NCI-H510A (cell line): ENCODE results near the gene ORM1.
"Not testable (repeated sequence)": the region's sequence is repeated elsewhere in the genome, so short reads cannot be mapped to it uniquely, and the experiment has no call there.

Experiments used
- DNase-seq: peaks from one replicate; lab custom pipeline; 2025; lab: John Stamatoyannopoulos, UW

Gene ORM1

DNA sequence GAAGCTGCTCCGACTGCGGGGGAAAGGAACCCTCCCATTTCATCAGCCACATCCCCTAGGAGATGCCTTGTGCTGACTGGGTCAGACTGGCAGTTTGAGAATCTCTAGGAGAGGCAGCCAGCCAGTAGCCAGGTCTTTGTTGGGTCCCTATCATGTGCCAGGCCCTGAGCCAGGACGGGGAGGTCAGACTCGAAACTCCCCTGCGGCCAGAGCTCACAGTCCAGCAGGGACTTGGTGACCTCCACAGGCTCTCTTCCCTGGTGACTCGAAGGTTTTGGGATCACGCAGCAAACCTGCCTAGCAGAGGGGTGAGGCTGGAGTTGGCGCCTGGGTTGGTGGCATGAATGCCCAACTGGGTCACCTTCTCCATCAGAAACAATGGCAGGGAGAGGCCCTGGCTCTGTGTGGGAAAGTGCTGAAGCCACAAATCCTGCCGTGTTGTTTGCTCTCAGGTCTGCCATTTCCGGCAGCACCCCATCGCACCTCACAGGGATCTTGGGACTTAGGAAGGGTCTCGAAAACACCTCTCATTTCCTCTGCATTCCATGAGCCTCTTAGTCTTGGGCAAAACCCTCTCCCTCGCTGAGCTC lies 14.4 kb upstream of the ORM1 start:
- DNase-seq = no peak

DNA sequence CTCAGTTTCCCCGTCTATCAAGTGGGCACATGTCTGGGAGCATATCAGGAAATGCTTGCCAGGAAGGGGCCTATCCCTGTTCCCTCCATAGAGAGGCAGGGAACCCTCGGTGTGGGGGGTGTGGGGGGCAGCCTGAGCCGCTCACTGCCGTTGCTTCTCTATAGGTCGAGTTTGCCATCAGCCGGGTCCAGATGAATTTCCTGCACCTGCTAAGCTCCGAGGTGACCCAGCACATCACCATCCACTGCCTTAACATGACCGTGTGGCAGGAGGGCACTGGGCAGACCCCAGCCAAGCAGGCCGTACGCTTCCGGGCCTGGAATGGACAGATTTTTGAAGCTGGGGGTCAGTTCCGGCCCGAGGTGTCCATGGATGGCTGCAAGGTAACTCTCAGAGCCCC lies 13.8 kb upstream of the ORM1 start:
- no peak for DNase-seq

DNA sequence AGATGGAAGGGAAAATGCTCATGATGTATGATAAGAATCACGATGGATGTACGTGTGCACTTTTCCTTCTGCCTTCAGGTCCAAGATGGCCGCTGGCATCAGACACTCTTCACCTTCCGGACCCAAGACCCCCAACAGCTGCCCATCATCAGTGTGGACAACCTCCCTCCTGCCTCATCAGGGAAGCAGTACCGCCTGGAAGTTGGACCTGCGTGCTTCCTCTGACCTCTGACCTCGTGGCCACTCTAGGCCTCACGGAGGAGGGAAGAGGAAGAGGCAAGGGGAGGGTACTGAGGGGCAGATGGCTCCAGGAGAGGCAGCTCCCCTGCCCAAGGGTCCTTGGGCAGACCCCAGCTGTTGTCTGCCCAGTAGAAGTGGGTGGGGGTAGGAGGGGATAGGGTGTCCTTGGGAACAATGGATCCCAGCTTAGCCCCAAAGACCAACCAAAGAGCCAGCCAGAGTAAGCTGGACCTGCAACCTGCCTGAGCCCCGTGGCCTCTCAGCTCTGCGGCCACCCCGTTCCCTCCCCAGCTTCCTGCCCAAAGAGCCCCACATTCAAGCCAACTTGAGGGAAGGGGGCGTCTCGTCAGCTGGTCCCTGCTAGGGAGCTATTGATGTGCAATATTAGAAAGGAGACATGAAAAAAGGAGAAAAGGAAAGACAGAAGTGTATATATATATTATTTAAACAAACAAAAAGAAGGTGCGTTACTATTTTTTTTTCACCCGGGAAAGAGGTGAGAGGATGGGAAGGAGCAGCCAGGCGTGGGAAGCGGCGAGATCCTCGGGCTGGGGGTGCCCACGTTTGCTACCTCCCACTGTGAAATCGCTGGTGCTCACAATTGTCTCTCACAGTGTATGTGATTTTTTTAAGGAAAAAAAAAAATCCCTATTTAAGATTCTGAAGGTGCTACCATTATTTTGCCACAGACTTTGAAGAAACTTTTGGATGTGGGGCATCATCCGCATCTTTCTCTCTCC lies 12.1 kb upstream of the ORM1 start:
- DNase-seq = no peak

DNA sequence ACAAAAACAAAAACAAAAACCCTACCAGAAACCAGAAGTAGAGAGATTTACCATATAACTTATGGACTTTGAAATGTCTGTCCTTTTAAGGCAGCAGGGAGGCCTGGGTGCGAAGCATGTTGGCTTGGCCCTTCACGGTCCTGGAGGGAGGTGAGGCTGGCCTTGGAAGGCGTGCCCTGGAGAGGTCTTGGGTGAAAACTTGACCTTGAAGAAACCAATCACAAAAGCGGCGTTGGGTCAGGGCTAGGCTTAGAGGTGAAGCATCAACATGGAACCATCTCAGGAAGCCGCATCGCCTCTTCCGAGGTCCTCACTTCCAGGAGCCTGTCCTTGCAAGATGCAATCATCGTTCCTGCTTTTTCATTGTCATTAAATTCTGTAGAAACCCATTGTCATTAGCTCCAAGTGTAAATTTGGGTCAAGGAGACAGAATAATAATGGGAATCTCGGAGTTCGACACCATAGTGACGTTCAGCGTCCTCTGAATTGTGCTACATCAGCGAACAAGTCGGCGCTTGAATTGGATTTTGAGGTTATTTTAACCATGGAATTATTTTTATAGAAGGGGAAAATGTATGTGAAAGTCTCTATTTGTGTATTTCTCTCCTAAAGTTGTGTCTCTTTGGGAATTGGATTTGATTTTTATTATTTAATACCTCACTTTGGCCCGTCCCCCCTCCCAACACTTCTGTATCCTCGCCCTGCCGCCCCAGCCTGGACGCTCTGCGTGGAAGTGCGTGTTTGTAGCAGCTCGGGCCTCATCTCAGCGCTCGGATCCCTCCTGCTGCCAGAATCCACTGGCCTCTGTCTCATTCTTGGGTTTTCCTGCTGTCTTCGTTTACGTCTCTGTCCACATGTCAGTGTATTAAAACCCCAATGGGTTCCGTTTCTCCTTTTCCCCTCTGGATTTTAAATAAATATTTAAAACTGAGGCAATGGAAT lies 11.1 kb upstream of the ORM1 start:
- no peak for DNase-seq

DNA sequence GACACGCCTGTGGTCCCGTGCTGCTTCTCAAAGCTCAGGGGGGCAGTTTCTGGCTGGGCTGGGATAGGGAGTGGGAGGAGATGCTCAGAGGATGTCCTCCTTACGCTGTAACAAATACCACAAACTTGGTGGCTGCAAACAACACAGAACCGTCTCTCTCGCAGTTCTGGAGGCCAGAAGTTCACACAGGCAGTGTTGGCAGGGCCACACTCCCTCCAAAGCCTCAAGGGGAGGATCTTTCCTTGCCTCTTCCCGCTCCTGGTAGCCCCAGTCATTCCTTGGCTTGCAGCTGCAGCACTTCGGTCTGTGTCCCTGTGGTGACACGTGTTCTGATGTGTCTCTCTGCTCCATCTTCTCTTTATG lies 10.4 kb upstream of the ORM1 start:
- no peak for DNase-seq

DNA sequence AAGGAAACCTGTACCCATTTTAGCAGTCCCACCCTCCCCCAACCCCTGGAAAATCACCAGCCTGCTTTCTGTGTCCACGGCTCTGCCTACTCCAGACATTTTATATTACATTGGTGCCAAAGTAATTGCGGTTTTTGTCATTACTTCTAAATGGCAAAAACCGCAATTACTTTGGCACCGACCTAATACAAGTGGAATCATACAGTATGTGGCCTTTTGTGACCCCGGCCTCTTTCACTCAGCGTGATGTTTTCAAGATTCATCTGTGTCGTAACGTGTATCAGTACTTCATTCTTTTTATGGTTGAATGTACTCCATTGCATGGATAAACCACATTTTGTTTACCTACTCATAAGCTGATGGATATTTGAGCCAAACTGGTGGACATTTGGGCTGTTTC lies 9.7 kb upstream of the ORM1 start:
- DNase-seq = no peak

DNA sequence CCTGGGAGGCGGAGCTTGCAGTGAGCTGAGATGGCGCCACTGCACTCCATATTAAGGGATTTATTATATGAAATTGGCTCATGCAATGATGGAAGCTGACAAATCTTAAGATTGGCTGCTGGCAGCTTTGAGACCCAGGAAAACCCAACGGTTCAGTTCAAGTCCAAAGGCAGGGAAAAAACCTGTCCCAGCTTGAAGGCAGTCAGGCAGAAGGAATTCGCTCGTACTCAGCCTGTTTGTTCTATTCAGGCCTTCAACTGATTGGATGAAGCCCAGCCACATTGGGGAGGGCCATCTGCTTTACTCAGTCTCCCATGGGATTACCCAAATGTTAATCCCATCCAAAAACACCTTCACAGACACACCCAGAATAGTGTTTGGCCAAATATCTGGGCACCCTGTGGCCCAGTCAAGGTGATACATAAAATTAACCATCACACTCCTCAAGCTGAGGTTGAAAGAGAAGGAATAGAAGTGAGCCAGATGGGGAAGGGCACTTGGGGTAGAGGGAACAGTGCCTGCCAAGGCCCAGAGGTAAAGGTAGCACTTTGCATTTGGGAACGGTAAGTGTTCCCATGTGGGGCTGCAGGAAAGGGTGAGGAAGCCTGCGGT lies 8.5 kb upstream of the ORM1 start:
- no peak for DNase-seq

DNA sequence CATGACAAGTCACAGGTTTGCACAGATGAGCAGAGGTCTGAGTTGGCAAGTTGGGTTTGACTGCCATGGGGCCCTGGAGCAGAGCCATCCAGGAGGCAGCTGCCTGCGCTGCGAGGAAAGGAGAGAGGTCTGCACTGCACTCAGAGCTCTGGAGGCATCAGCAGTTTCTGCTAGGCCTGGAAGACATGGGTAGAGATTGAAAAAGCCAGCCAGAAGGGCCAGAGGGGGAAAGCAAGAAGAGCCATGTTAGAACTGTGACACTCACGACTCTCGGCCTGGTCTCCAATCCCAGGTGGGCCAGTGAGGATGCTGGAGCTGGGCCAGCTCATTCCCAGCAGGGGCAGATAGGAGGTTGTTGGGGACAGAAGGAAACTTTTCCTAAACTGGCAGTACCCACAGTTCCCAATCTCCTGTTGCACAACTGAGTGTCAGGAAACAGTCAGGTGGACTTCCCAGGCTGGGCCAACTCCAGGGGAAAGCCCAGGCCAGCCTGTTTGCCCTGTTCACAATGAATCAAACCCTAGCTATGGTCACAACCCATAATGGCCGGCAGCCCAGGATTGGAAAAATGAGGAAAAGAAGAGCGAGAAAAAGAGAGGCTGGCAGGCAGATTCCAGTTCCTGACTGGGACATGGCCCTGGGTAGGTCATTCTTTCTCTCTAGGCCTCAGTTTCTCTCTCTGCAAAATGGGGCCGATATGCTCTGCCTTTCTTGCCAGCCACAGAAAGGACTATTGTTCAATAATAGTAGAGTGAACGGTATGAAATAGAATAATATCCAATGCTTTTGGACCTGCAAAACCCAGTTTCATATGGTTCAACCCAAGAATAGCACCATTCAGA lies 7.8 kb upstream of the ORM1 start:
- no peak for DNase-seq

DNA sequence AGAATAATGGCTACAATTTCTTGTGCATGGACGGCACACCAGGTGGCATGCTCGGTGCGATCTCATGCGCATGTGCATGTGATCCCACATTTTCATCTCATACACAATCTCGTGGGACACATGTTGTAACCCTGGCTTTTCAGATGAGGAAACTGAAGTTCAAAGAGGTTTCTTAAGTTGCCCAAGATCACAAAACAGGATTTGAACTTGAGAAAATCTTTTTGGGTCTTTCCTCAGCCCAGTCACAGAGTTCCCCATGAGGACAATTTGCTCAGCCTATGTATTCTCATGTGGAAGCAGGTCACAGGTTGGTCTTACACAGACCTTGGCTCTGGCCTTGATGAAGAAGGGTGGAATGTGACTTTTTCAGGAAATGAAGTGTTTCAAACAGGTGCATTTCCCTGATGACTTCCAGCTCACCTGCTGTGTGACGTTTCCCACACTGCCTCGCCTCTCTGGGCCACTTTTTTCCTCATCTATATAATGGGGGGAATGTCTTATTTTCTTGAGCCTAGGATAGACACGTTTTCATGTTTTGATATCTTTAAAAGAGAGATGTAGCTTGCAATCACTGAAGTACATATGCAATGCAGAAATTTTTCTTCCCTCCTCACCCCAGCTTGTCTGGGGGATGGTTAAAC lies 7.1 kb upstream of the ORM1 start:
- no peak for DNase-seq

DNA sequence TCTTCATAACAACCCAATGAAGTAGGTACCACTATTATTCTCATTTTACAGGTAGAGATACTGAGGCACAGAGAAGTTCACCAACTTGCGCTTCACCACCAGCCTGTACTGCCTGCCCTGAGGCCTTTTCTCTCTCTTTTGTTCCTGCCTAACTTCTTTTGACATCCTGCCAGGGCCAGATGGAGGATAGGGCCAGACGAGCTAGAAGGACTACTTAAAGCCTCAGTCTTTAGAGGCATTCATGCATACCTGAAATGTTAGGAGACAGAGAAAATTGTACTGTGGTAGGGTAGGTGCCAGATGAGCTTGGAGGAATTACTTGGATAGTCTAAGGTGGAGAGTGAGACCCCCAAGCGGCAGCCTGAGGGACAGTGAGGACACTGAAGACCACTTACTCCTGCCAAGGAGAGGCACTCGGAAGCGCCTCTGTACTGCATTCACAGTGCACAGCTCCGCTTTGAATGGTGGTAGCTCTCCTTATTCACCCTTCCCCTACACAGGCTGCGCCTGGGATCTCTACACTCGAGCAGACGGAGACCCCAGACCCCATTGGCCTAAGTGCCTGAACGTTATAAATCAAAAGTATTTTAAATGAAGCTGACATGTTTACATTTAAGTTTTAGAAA lies 6.2 kb upstream of the ORM1 start:
- no peak for DNase-seq

DNA sequence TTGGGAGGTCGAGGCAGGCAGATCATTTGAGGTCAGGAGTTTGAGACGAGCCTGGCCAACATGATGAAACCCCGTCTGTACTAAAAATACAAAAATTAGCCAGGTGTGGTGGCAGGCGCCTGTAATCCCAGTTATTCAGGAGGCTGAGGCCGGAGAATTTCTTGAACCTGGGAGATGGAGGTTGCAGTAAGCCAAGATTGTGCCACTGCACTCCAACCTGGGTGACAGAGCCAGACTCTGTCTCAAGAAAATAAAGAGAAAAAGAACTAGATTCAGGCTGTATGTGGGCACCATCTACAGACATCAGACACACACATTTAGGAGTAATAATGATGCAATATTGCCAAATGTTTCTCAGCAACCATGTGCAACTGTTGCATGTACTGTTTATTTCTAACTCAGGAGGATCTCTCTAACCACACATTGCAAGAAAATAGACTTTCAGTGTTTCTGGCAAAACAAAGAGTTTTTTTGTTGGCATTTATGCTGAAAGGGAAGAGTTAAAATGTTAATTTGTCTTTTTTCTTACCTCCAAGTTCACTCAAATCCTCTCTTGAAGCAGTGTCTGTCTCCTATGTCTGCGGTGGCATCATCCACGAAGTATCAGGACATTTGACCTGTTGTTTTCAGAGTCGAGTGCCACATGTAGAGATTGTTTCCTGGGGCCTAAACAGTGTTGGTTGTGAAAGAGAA lies 5.1 kb upstream of the ORM1 start:
- DNase-seq = no peak

DNA sequence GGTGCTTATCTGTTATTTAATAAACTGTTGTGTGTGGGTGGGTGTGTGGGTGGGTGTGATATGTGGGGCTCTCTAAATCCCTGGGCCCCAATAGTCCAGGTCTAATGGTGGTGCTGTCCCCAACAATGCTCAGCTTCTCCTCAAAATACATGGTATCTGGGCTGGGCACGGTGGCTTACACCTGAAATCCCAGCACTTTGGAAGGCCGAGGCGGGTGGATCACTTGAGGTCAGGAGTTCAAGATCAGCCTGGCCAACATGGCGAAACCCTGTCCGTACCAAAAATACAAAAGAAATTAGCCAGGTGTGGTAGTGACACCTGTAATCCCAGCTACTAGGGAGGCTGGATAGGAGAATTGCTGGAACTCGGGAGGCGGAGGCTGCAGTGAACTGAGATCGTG lies 4.5 kb upstream of the ORM1 start:
- no peak for DNase-seq

DNA sequence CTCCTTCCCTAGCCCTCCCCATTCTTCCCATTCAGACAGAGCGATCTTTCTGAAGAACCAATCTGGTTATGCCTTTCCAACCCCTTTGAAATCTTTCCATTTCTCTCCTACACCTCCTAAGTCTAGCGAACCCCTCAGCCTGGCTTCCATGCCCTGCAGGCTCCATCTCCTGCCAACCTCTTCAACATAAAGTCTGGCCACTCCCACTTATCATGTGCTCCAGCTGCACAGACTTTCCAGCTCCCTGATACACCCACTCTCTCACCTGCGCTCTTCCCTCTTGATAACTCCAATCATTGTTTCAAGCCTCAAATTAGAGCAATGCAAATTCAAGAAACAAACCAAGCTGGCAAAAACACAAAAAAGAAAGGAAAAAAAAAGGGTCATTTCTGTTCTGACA lies 3.8 kb upstream of the ORM1 start:
- DNase-seq = no peak

DNA sequence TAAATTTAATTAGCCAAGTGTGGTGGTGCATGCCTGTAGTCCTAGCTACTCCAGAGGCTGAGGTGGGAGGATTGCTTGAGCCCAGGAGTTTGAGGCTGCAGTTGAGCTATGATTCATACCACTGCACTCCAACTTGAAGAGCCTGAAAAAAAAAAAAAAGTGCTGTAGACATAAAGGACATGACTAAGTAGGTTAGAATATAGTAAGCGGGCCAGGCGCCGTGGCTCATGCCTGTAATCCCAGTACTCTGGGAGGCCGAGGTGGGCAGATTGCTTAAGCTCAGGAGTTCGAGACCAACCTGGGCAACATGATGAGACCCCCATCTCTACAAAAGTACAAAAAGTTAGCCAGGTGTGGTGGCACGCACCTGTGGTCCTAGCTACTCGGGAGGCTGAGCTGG lies 2.2 kb upstream of the ORM1 start:
- DNase-seq = not testable (repeated sequence)

DNA sequence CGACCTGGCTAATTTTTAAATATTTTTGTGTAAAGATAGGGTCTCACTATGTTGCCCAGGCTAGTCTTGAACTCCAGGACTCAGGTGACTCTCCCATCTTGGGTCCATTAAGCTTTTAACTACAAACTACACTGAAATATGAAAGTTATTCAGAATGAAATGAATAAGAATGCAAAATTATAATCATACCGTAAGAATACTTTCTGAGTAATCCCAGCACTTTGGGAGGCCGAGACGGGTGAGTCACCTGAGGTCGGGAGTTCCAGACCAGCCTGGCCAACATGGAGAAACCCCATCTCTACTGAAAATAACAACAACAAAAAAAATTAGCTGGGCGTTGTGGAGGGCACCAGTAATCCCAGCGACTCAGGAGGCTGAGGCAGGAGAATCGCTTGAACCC lies 1.1 kb upstream of the ORM1 start:
- no peak for DNase-seq

DNA sequence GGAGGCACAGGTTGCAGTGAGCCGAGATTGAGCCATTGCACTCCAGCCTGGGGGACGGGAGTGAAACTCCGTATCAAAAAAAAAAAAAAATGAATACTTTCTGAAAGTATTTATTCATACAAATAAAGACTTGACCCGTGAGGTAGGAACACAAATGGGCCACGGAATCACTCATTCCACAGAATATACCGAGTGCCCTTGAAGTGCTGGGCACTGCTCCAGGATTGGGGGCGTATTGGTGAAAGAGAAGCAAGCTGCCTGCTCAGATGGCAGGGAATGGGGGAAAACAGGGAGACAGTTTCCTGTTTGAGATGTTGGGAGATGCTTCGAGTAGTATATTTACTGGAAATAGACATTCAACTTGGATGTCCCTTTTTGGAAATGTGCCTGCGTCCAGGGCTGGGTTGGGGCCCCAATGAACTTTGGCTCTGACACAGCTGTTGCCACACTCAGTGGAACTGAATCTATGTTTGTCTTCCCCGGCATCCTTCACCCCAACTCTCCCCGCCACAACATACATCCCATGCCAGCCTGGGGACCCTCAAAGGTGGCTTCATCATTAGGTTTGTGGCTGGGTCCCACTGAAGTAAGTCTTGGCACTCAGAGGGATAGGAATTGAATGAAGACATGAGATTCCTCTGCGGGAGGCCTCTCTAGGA lies 609 bp upstream of the ORM1 start:
- not testable (repeated sequence) for DNase-seq

DNA sequence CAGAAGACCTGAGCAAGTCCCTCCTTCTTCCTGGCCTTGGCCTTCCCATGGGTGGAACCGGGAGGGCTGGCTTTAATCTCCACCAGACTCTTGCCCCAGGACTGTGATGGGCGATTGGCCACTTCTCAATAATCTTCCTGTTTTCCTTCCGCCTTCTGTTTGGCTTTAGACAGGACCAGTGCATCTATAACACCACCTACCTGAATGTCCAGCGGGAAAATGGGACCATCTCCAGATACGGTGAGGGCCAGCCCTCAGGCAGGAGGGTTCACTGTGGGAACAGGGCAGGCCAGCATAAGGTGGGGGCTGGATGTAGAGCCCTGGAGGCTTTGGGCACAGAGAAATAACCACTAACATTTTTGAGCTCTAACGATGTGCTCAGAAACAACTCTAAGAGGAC lies 951 bp downstream of the ORM1 start:
- not testable (repeated sequence) for DNase-seq

DNA sequence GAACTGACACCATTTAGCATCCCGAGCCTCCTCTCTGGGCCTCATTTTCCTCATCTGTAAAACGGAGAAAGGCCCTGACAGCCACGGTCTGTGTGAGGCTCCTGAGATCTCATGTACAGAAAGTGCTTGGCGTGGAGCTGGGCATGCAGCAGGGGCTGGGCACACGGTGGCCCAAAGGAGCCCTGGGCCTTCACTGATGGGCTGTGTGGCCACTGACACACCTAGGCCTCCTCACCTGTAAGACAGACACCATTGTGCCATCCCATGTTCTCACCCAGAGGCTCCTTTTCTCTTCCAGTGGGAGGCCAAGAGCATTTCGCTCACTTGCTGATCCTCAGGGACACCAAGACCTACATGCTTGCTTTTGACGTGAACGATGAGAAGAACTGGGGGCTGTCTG lies 1.6 kb downstream of the ORM1 start:
- no peak for DNase-seq

DNA sequence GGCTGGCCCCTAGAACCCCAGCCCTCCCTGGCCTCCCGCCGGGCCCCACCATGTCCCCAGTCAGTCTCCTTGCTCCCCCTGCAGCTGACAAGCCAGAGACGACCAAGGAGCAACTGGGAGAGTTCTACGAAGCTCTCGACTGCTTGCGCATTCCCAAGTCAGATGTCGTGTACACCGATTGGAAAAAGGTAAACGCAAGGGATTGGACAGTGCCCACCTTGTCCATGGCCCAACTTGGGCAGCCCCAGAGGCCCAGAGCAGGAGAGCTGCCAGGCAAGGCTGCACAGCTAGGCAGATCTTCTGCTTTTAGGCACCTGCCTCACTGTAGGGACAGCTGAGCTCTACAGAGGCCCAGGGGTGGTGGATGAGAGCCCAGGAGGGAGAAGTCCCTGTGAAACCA lies 2.1 kb downstream of the ORM1 start:
- DNase-seq = not testable (repeated sequence)
